Gastrocnemius medialis (tissue), 4 donors: ENCODE results near the gene MAML2. TPM values are rescaled to one million over a fixed set of nuclear protein-coding genes. Genes with fewer than 3 reads are reported as not detected.
A peak's percentile ranks its signal among the peaks of the same experiment; 100 is the strongest.

Source experiments
- ATAC-seq, 2 donors: fragments of 150-250 bp; one replicate each; pipeline ENCODE4 v1.9.1; 2016
- DNase-seq, 2 donors: peaks; one replicate each; pipeline ENCODE4 v3.0.0-alpha.2; 2019
- H3K27ac ChIP-seq, 4 donors: fragments of 200-600 bp; sonication (generic); 1 replicate in 1 of 4; 2 replicates in 3 of 4; pipeline ENCODE4 v1.5.1; 2016 to 2018; ENCODE audit warnings: mild to moderate bottlenecking in 2 of 4, moderate library complexity in 1 of 4
- H3K27me3 ChIP-seq, 3 donors: fragments of 200-600 bp; sonication (generic) in 2 of 3; 1 replicate in 1 of 3; 2 replicates in 2 of 3; pipeline versions ENCODE4 v1.5.1 to v1.6.0; 2016 to 2019; ENCODE audit warnings: mild to moderate bottlenecking in 1 of 3, moderate library complexity in 1 of 3
- H3K36me3 ChIP-seq, 2 donors: fragments of 200-600 bp; sonication (generic) in 1 of 2; one replicate each; pipeline ENCODE4 v1.5.1; 2017 to 2018
- H3K4me1 ChIP-seq, 2 donors: fragments of 200-600 bp; sonication (generic) in 1 of 2; one replicate each; pipeline ENCODE4 v1.5.1; 2016 to 2017; ENCODE audit warnings: mild to moderate bottlenecking in 2 of 2
- H3K4me3 ChIP-seq, 4 donors: fragments of 200-600 bp; sonication (generic) in 3 of 4; 1 replicate in 1 of 4; 2 replicates in 3 of 4; pipeline ENCODE4 v1.5.1; 2016 to 2019; ENCODE audit warnings: mild to moderate bottlenecking in 2 of 4
- H3K9me3 ChIP-seq, 3 donors: fragments of 200-600 bp; sonication (generic) in 2 of 3; 1 replicate in 1 of 3; 2 replicates in 2 of 3; pipeline ENCODE4 v1.5.1; 2016 to 2019
- CTCF ChIP-seq, 5 experiments: fragments of 450-650 bp in 3 of 5; fragments of 200-600 bp in 2 of 5; sonication (generic) in 2 of 5; IDR thresholded peaks in 4 of 5; conservative IDR thresholded peaks in 1 of 5; 1 replicate in 4 of 5; 2 replicates in 1 of 5; pipeline ENCODE4 v1.5.1; 2016 to 2019; ENCODE audit warnings: antibody characterized with exemption in 5 of 5, mild to moderate bottlenecking in 3 of 5, moderate library complexity in 3 of 5
- POLR2A ChIP-seq, 2 donors: fragments of 450-650 bp; IDR thresholded peaks; one replicate each; pipeline ENCODE4 v1.6.1; 2017; ENCODE audit warnings: antibody characterized with exemption in 2 of 2, mild to moderate bottlenecking in 2 of 2, moderate library complexity in 2 of 2
- in situ Hi-C, 4 donors: fragments of 200-750 bp; cut with MboI; loops; one replicate each; pipeline versions ENCODE4 v1.15.0 to v1.8.0; 2017; ENCODE audit warnings: low sequenced_read_pairs in 4 of 4
- intact Hi-C: fragments of 100-400 bp; cut with DNase I; formaldehyde crosslinking; loops from one replicate; pipeline ENCODE4 v1.15.1; 2023; ENCODE audit warnings: low total_unique reads
- total RNA-seq, 4 donors: library from RNA; depleted of rRNA; stranded (reverse); fragments of >200 nt; gene quantifications; one replicate each; pipeline versions ENCODE4 v1.1.0 to v1.2.3, GENCODE V29; 2016

MAML2 gene
- total RNA-seq, 4 donors from 2014 or later: 4.1 to 6.3 (median 4.8) TPM

GRCh38 chr11:96332126-96332771, 10.7 kb downstream of the MAML2 start:
- Histone ChIP-seq H3K27ac (peak overlapping the region in 3 of 4 donors; percentile 1 to 27 (median 23)), H3K36me3 (no peaks in the 10 kb centered on the region), H3K9me3 (no peaks in the 10 kb centered on the region), H3K27me3 (no peaks in the 10 kb centered on the region), H3K4me1 (peaks cover 0 to 18% of the 10 kb centered on the region in 2 donors), H3K4me3 (no peak overlapping the region)
- ATAC-seq: peak in 1 of 2 donors; percentile 36
- DNase-seq: no peak
- intact Hi-C loops (no loop called here), in situ Hi-C loops (loop anchor here in 1 of 4 donors (25.0 kb wide), 1 partner anchor 270 kb away; no protein-coding TSS in a partner anchor)
- TF ChIP-seq CTCF (IDR thresholded peaks at IDR 0.05 in 4 of 5, conservative IDR thresholded peaks at IDR 0.05 in 1 of 5) (no peak), POLR2A (IDR thresholded peaks at IDR 0.05) (no peak)

- Histone ChIP-seq H3K4me1 (peaks cover 0 to 18% of the 10 kb centered on the region in 2 donors), H3K27ac (peak overlapping the region in 3 of 4 donors; percentile 3 to 27 (median 13)), H3K4me3 (no peak overlapping the region), H3K36me3 (no peaks in the 10 kb centered on the region), H3K9me3 (no peaks in the 10 kb centered on the region), H3K27me3 (no peaks in the 10 kb centered on the region)
- ATAC-seq (peak; percentile 36 to 77), DNase-seq (no peak)
- in situ Hi-C loops (loop anchor here in 1 of 4 donors (25.0 kb wide), 1 partner anchor 269 kb away; no protein-coding TSS in a partner anchor), intact Hi-C loops (no loop called here)
- TF ChIP-seq POLR2A (IDR thresholded peaks at IDR 0.05): no peak
These were observed 11.3 kb downstream of the MAML2 start for GRCh38 chr11:96331699-96332116.

GRCh38 chr11:96330511-96330859, 12.5 kb downstream of the MAML2 start:
- H3K27ac ChIP-seq: no peak overlapping the region
- TF ChIP-seq CTCF (IDR thresholded peaks at IDR 0.05 in 4 of 5, conservative IDR thresholded peaks at IDR 0.05 in 1 of 5) (no peak), POLR2A (IDR thresholded peaks at IDR 0.05) (no peak)
- no peak overlapping the region for H3K4me3 ChIP-seq
- DNase-seq (no peak), ATAC-seq (no peak)
- no peaks in the 10 kb centered on the region for H3K27me3 ChIP-seq
- no peaks in the 10 kb centered on the region for H3K36me3 ChIP-seq
- intact Hi-C loops: no loop called here
- in situ Hi-C loops: loop anchor here in 1 of 4 donors (25.0 kb wide), 1 partner anchor 268 kb away; no protein-coding TSS in a partner anchor
- H3K4me1 ChIP-seq: peaks cover 0 to 18% of the 10 kb centered on the region in 2 donors
- H3K9me3 ChIP-seq: no peaks in the 10 kb centered on the region

GRCh38 chr11:96329855-96330510, 13.0 kb downstream of the MAML2 start:
- H3K4me1 ChIP-seq: peaks cover 0 to 18% of the 10 kb centered on the region in 2 donors
- H3K27ac ChIP-seq: no peak overlapping the region
- no peaks in the 10 kb centered on the region for H3K27me3 ChIP-seq
- no peaks in the 10 kb centered on the region for H3K36me3 ChIP-seq
- intact Hi-C loops: no loop called here
- ATAC-seq (no peak), DNase-seq (no peak)
- H3K4me3 ChIP-seq: no peak overlapping the region
- TF ChIP-seq POLR2A (IDR thresholded peaks at IDR 0.05): no peak
- TF ChIP-seq CTCF (IDR thresholded peaks at IDR 0.05 in 4 of 5, conservative IDR thresholded peaks at IDR 0.05 in 1 of 5): no peak
- no peaks in the 10 kb centered on the region for H3K9me3 ChIP-seq
- in situ Hi-C loops: loop anchor here in 1 of 4 donors (25.0 kb wide), 1 partner anchor 268 kb away; no protein-coding TSS in a partner anchor

- Histone ChIP-seq H3K27ac (no peak overlapping the region), H3K9me3 (no peaks in the 10 kb centered on the region), H3K4me1 (peaks cover 0 to 18% of the 10 kb centered on the region in 2 donors), H3K36me3 (no peaks in the 10 kb centered on the region), H3K4me3 (no peak overlapping the region), H3K27me3 (no peaks in the 10 kb centered on the region)
- intact Hi-C loops (no loop called here), in situ Hi-C loops (loop anchor here in 1 of 4 donors (25.0 kb wide), 1 partner anchor 267 kb away; no protein-coding TSS in a partner anchor)
- no peak for DNase-seq
- ATAC-seq: no peak
- TF ChIP-seq CTCF (IDR thresholded peaks at IDR 0.05 in 4 of 5, conservative IDR thresholded peaks at IDR 0.05 in 1 of 5) (no peak), POLR2A (IDR thresholded peaks at IDR 0.05) (no peak)
These were observed 13.6 kb downstream of the MAML2 start for GRCh38 chr11:96329419-96329818.
